PC-3 (cell line): ENCODE measurements around the gene GALR3. TPM values are rescaled to one million over a fixed set of nuclear protein-coding genes. Genes with fewer than 3 reads are reported as not detected.
"Not testable (repeated sequence)": the region's sequence is repeated elsewhere in the genome, so short reads cannot be mapped to it uniquely, and the experiment has no call there.

Experiments used
- ATAC-seq: fragments of 200-7000 bp; cut with Tn5 transposase; 2 replicates; pipeline ENCODE4 v1.9.1; 2020; ENCODE audit warnings: mild to moderate bottlenecking, moderate library complexity
- BruUV-seq: library from RNA; stranded (reverse); fragments of 400-500 nt; replicated peaks from 2 replicates; lab custom pipeline; 2021; lab: Mats Ljungman, UMichigan
- CTCF ChIA-PET: fragments of 300-600 bp; sonication (Branson Sonifier 250); formaldehyde crosslinking; loops from one replicate; lab custom pipeline; 2022; ENCODE audit warnings: antibody characterized with exemption; lab: Charles Lee
- POLR2A ChIA-PET: fragments of 300-600 bp; sonication (Branson Sonifier 250); formaldehyde crosslinking; loops from one replicate; lab custom pipeline; 2022; ENCODE audit warnings: antibody characterized with exemption; ENCODE audit not compliant: unreplicated experiment; lab: Charles Lee
- DNase-seq: peaks from one replicate; pipeline ENCODE4 v3.0.0-alpha.2; 2015
- H2AFZ ChIP-seq: fragments of 300-600 bp; sonication (generic); 2 replicates; pipeline ENCODE4 v1.6.0; 2016; ENCODE audit warnings: antibody characterized with exemption, low read length
- H3F3A ChIP-seq: fragments of 300-600 bp; sonication (generic); one replicate; pipeline ENCODE4 v1.6.0; 2017; ENCODE audit warnings: antibody characterized with exemption, low read length, control low read depth, mild to moderate bottlenecking; ENCODE audit not compliant: unreplicated experiment
- H3K27ac ChIP-seq: fragments of 300-600 bp; sonication (generic); 2 replicates; pipeline ENCODE4 v1.5.1; 2016; ENCODE audit warnings: mild to moderate bottlenecking, low read length
- H3K27me3 ChIP-seq: fragments of 300-600 bp; sonication (generic); 2 replicates; pipeline ENCODE4 v1.6.1; 2016; ENCODE audit warnings: low read length, mixed read lengths
- H3K36me3 ChIP-seq: fragments of 300-600 bp; sonication (generic); 2 replicates; pipeline ENCODE4 v1.6.1; 2016; ENCODE audit warnings: low read depth, mixed run types, low read length, mixed read lengths
- H3K4me1 ChIP-seq: fragments of 300-600 bp; sonication (generic); 2 replicates; pipeline ENCODE4 v1.5.1; 2016; ENCODE audit warnings: low read length; ENCODE audit not compliant: insufficient read depth
- H3K4me2 ChIP-seq: fragments of 300-600 bp; sonication (generic); 2 replicates; pipeline ENCODE4 v1.6.0; 2016; ENCODE audit warnings: low read length
- H3K4me3 ChIP-seq: fragments of 300-600 bp; sonication (generic); 2 replicates; pipeline ENCODE4 v1.5.1; 2016; ENCODE audit warnings: mild to moderate bottlenecking, low read length, mixed read lengths
- H3K79me2 ChIP-seq: fragments of 300-600 bp; sonication (generic); 2 replicates; pipeline ENCODE4 v1.6.1; 2017; ENCODE audit warnings: low read length, mixed read lengths
- H3K9ac ChIP-seq: fragments of 300-600 bp; sonication (generic); 2 replicates; pipeline ENCODE4 v1.6.0; 2016; ENCODE audit warnings: mild to moderate bottlenecking, low read length
- H3K9me2 ChIP-seq: fragments of 300-600 bp; sonication (generic); replicated peaks from 2 replicates; pipeline ENCODE4 v1.6.1; 2016; ENCODE audit warnings: mixed run types, low read length, mixed read lengths
- H3K9me3 ChIP-seq: fragments of 300-600 bp; sonication (generic); 2 replicates; pipeline ENCODE4 v1.6.1; 2016; ENCODE audit warnings: low read length, mixed read lengths
- H4K20me1 ChIP-seq: fragments of 300-600 bp; sonication (generic); 2 replicates; pipeline ENCODE4 v1.6.1; 2016; ENCODE audit warnings: low read length, mixed read lengths
- CTCF ChIP-seq: fragments of 300-600 bp; sonication (generic); conservative IDR thresholded peaks from 2 replicates; pipeline ENCODE4 v1.5.1; 2017; ENCODE audit warnings: antibody characterized with exemption, low read depth, mild to moderate bottlenecking, low read length
- EZH2 ChIP-seq: fragments of 300-600 bp; sonication (generic); IDR thresholded peaks from one replicate; pipeline ENCODE4 v1.6.1; 2017; ENCODE audit warnings: antibody characterized with exemption, mild to moderate bottlenecking, low read length; ENCODE audit not compliant: unreplicated experiment
- EZH2phosphoT487 ChIP-seq: fragments of 300-600 bp; sonication (generic); IDR thresholded peaks from 2 replicates; pipeline ENCODE4 v1.6.1; 2018; ENCODE audit warnings: mild to moderate bottlenecking, antibody characterized with exemption, low read length, borderline replicate concordance
- intact Hi-C: fragments of 100-400 bp; cut with micrococcal nuclease; formaldehyde crosslinking; loops from 2 replicates; pipeline ENCODE4 v1.9.0; 2023
- total RNA-seq: library from RNA; depleted of rRNA; stranded (reverse); fragments of >200 nt; gene quantifications from 2 replicates; pipeline ENCODE4 v1.2.3, GENCODE V29; 2014

GALR3 gene
- total RNA-seq, 1 experiment from 2014 or later, result not detected

- no peaks in the 10 kb centered on the region for H3K9me2 ChIP-seq
- ChIA-PET POLR2A (no interaction called here), CTCF (no interaction called here)
- BruUV-seq, result no TSS peak
- TF ChIP-seq EZH2phosphoT487 (no peak), CTCF (no peak)
- H3K27ac ChIP-seq, result no peak overlapping the region
- H3K4me2 ChIP-seq, result no peak overlapping the region
- no peak for DNase-seq
- no peaks in the 10 kb centered on the region for H3F3A ChIP-seq
- H4K20me1 ChIP-seq, result no peaks in the 10 kb centered on the region
- no peaks in the 10 kb centered on the region for H3K9me3 ChIP-seq
- no peak overlapping the region for H3K9ac ChIP-seq
- no peaks in the 10 kb centered on the region for H3K79me2 ChIP-seq
- no peak for ATAC-seq
- H3K36me3 ChIP-seq, result no peaks in the 10 kb centered on the region
- H3K27me3 ChIP-seq, result no peaks in the 10 kb centered on the region
- H2AFZ ChIP-seq, result no peak overlapping the region
- no peak overlapping the region for H3K4me3 ChIP-seq
- H3K4me1 ChIP-seq, result peaks cover 5% of the 10 kb centered on the region; the same call in 1 of the 2 replicates
- intact Hi-C loops, result no loop called here
These were observed 27.1 kb upstream of the GALR3 start for GRCh38 chr22:37796079-37796478.

- H3K4me3 ChIP-seq, H3K36me3 ChIP-seq, ATAC-seq, POLR2A ChIA-PET, H3K27ac ChIP-seq, BruUV-seq, intact Hi-C loops, H3F3A ChIP-seq, H3K9ac ChIP-seq, H2AFZ ChIP-seq, H3K27me3 ChIP-seq, H3K9me2 ChIP-seq, DNase-seq, CTCF ChIA-PET, H4K20me1 ChIP-seq, H3K4me1 ChIP-seq, H3K4me2 ChIP-seq, H3K9me3 ChIP-seq, H3K79me2 ChIP-seq: not testable (repeated sequence)
These were observed 25.9 kb upstream of the GALR3 start for GRCh38 chr22:37797259-37797658.

GRCh38 chr22:37797874-37798500, 25.2 kb upstream of the GALR3 start:
- Histone ChIP-seq H3K9me2 (no peaks in the 10 kb centered on the region), H3F3A (no peaks in the 10 kb centered on the region), H3K4me1 (peaks cover 7% of the 10 kb centered on the region), H3K36me3 (no peaks in the 10 kb centered on the region), H3K4me2 (no peak overlapping the region), H2AFZ (no peak overlapping the region), H3K27ac (no peak overlapping the region), H3K4me3 (no peak overlapping the region), H3K27me3 (no peaks in the 10 kb centered on the region), H3K79me2 (no peaks in the 10 kb centered on the region), H4K20me1 (no peaks in the 10 kb centered on the region), H3K9me3 (no peaks in the 10 kb centered on the region), H3K9ac (no peak overlapping the region)
- DNase-seq (no peak), ATAC-seq (no peak)
- CTCF ChIA-PET, result no interaction called here
- POLR2A ChIA-PET, result no interaction called here
- TF ChIP-seq EZH2 (no peak), EZH2phosphoT487 (no peak), CTCF (no peak)
- intact Hi-C loops, result no loop called here
- BruUV-seq, result no TSS peak

GRCh38 chr22:37799979-37800378, 23.2 kb upstream of the GALR3 start:
- BruUV-seq, H3K9me2 ChIP-seq, H3K4me3 ChIP-seq, H3K27ac ChIP-seq, H3F3A ChIP-seq, H3K27me3 ChIP-seq, CTCF ChIA-PET, H3K79me2 ChIP-seq, ATAC-seq, H3K9ac ChIP-seq, POLR2A ChIA-PET, H3K9me3 ChIP-seq, DNase-seq, H3K4me2 ChIP-seq, H4K20me1 ChIP-seq, H3K36me3 ChIP-seq, H2AFZ ChIP-seq: not testable (repeated sequence)
- peaks cover 12% of the 10 kb centered on the region for H3K4me1 ChIP-seq
- intact Hi-C loops, result loop anchor here (10.0 kb wide), 1 partner anchor 115 kb away; the partner anchor contains the start of gene NOL12
